Activated CD8-positive, alpha-beta memory T cell treated with anti-CD3 and anti-CD28 coated beads, Interleukin-2, amount 50 U/mL, for 24 hours (primary cell): ENCODE measurements around the gene ENO1.

Source experiments
- DNase-seq: peaks from one replicate; pipeline ENCODE4 v3.0.0-alpha.2; 2020; ENCODE audit errors: extremely low read depth

ENO1 gene

DNA sequence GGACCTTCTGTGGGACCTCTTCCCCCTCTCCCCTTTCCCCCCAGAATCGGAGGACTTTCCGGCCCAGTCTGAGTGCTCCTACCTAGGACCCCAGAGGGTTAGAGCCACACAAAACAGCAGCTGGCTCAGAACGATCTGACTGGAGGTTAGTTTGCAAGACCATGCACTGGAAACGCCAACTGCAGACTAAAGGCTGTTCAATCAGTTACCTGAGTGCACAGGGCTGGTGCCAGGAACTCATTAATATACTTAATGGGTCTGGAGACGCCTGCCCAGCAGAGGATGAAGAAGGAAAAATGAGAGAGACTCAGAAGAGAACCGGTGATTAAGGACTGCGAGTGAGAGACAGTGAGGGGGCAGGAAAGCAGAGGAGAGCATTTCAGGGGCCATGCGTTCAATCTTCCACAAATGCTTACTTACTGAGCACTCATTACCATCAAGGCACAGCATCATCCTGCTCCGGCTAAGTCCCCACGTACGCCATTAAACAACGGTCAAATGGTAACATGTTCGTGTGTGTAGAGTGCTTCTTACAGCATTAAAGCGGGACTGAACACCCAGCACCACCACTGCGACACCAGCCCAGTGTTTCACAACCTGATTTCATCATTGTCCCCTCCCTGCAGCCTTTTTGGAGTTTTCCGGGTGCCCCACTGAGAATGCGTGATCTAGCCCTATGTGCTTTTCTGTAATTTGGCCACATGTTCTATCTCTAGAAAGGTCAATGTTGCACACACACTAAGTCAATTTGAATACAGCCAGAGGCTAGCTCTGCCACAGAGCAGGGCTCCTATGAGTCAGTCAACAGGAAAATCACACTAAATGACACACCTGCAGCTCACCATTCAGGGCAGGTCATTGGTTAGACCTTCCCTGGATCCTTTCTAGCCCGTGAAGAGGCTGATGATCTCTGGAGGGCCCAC, 7.6 kb downstream of the ENO1 start:
- DNase-seq: no peak

DNA sequence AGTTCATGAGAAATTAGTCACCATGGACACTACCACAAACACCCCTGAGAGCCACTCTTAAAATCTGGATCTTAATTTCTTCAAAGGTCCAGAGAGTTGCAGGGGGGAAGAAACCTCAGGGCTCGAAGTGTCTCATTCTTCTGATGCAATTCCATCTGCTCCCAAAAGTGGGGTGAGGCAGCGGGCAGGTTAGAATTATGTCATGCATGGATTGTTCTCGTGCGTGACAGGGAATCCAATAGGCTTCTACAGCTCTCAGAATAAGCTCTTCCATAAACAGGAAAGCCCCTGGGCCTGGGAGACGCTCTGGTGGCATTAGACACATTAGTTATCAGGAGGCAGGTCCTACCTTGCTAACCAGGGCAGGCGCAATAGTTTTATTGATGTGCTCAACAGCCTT, 8.4 kb downstream of the ENO1 start:
- DNase-seq: no peak

DNA sequence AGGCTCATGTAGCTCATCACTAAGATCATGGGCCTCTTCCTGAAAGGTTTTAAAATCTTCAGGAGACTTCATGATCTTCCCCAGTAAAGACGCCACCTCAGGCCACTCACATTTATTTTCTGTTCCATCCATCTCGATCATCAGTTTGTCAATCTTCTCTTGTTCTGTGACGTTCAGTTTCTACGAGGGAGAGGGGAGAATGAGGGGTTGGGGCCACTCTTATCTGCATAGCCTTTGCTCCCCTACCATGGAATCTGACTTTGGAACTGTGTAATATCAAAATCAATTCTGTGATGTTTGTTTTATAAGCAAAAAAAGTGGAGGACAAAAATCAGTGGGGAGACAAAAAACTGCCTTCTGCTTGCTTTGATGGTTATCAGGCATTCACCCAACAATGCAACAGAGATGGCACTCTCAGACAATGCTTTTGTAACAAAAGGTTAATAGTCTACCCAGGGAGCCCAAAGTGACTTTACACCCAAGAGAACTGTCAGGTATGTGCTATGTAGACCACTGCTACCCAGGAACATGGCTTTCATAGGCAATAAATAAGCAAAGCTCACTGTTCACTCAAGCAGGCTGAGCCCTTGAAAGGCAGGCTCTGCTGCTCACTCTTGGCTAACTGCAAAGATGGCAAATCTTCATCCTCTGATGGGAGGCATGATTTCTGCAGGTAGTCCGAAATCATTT, 10.5 kb downstream of the ENO1 start:
- no peak for DNase-seq

DNA sequence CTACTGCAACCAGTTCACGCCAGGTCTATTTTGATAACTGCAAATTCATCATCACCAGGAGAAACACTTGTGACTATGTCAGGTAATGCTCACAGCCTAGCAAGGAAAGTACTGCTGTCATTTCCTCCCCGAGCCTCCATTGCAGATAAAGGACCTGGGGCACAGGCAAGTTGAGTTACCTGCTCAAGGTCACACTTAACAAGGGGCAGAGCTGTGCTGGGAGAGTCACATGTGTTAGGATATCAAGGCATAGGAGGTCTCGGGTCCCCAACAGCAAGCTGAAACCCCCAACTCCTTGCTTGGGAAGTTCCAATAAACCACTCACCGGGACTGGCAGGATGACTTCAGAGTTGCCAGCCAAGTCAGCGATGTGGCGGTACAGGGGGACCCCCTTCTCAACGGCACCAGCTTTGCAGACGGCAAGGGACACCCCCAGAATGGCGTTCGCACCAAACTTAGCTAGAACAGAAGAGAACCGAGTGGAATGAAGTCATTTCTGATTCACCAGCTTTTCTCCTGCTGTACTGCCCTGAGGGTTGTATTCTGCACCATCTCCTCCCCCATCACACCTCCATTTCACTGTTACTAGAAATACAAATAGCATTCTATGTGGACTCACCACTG, 11.6 kb downstream of the ENO1 start:
- DNase-seq: no peak

DNA sequence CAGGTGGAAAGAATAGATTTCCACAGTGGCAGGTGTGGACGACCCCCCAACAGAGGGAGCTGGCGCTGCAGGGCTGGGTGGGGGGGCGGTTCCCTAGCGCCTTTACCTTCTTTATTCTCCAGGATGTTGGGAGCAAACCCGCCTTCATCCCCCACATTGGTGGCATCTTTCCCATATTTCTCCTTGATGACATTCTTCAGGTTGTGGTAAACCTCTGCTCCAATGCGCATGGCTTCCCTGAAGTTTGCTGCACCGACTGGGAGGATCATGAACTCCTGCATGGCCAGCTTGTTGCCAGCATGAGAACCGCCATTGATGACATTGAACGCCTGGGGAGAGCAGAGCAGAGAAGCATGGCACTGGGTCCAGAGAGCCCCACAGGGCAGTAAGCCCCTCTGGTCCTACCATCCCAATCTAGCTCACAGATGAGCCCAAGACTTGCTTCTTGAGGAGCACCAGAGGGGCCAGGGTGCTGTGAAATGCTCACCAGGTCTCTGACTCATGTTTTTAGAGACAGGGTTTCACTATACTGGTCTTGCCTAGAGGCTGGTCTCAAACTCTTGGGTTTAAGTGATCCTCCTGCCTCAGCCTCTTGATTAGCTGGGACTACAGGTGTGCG, 12.2 kb downstream of the ENO1 start:
- DNase-seq: no peak

DNA sequence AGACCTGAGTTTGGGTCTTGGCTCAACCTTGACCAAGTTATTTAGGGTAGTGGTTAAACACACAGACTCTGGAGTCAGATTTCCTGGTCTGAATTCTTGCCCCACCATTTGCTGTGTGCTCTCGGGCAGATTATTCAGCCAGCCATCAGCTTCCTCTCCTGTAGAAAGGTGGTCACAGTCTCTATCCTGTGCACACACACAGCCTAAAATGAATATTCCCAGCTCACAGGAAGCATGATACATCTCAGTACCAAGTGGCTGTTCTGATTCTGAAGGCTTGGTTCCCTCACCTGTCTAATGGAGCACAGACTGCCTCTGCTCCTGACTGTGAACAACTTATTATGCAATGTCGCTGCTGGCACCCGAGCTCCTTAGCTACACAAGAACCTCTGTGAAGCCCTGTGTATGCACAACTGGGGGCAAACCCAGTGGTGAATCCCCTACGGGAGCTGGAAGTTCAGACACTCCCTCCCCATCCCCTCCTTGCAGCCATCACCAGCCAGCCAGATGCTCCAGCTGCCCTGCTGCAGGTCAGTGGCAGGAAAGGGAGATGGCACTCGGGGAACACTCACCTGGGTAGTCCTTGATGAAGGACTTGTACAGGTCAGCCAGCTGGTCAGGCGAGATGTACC, 13.7 kb downstream of the ENO1 start:
- DNase-seq: no peak

DNA sequence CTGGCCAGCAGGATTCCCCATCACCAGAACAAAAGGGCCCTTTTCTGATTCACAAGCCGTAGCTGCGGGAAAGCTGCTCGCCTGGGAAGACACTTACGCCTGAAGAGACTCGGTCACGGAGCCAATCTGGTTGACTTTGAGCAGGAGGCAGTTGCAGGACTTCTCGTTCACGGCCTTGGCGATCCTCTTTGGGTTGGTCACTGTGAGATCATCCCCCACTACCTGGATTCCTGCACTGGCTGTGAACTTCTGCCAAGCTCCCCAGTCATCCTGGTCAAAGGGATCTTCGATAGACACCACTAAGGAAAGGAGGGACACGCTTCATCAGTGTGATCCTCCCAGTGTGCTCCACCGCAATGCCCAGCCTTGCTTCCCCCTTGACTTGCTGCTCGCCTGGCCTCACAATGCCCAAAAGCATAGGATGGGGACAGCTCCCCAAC, 14.7 kb downstream of the ENO1 start:
- DNase-seq: no peak

DNA sequence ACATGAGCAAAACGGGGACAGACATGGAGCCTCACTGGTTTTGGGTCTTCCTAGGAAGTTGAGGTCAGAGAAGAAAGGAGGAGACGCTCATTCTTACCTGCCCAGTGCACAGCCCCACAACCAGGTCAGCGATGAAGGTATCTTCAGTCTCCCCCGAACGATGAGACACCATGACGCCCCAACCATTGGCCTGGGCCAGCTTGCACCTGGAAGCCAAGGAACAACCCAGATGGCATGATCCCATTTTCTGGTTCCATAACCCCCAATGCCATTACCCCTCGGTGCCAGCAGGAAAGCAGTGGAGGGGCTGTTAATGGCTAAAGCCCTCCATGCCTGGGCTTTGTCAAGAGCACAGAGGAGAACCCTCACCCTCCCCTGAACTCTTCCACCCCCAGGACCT, 15.3 kb downstream of the ENO1 start:
- no peak for DNase-seq

DNA sequence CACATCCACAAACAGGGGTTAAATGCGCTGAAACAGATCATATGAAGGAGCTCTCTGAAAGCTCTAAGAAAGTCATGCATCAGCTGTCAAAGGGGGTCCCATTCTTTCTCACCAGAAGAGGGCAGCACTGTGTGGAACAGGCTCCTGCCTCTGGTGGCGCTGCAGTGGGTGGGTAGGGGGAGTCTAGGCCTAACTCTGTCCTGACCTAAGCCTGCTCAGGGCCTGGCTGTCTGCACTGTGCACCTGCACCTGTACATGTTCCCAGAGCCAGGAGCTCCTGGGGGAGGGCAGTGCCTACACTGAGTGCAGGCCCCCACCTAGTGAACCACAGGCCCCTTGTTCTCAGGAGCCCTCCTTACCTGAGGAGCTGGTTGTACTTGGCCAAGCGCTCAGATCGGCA, 16.0 kb downstream of the ENO1 start:
- no peak for DNase-seq

DNA sequence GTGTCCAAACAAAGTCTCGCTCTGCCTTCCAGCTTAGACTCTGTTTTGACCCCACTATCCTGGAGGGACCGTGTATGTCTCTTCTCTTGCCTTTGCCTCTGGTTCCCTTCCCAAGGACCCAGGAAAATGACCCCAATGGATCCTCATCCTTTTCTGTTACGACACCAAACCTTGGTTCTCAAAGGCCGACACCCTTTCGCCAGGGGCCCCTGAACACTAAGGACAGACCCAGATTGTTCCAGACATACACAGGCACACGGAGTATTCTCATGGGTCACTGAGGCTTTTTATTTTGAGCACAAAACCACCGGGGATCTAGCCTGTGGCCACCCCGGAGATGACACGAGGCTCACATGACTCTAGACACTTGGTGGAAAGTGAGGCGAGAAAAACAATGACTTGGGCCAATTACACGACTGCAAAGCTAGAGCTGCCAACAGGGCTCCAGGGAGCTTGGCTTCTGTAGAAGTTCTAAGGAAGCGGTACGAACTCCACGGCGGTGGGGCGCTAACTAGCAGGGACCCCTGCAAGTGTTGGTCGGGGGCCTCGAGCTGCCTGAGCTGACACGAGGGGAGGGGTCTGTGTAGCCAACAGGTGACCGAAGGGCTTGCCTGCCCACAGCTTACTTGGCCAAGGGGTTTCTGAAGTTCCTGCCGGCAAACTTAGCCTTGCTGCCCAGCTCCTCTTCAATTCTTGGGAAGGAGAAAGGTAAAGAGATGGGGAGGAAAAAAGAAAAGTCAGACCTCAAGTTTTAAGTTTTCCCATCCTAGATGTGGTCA, 17.6 kb downstream of the ENO1 start:
- no peak for DNase-seq

GRCh38 chr1:8858888-8859706, 19.4 kb downstream of the ENO1 start:
- DNase-seq: no peak

DNA sequence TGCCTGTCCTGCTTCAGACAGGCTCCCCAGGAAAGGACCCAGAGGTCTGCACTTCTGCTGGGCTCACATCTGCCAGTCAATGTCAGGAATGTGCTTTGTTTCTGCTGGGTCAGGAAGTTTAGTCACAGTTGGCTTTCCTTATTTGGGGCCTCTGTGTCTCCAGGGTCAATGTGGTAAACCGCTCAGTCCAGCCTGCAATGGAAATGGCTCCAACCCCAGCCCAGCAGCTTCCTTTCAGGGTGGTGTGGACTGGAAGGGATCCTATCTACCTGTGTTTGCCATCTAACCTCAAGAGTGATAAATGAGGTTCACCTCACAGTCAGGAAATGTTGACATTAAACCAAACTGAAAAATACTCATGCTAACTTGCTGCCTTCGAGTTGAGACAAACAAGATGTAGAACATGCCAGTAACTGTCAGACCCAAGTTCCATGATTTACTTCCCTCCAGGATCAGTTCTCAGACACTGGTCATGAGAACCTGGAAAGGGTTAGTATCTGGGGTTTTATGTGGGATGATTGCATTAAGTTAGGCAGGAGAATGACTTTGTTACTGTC, 20.3 kb downstream of the ENO1 start:
- DNase-seq: no peak

DNA sequence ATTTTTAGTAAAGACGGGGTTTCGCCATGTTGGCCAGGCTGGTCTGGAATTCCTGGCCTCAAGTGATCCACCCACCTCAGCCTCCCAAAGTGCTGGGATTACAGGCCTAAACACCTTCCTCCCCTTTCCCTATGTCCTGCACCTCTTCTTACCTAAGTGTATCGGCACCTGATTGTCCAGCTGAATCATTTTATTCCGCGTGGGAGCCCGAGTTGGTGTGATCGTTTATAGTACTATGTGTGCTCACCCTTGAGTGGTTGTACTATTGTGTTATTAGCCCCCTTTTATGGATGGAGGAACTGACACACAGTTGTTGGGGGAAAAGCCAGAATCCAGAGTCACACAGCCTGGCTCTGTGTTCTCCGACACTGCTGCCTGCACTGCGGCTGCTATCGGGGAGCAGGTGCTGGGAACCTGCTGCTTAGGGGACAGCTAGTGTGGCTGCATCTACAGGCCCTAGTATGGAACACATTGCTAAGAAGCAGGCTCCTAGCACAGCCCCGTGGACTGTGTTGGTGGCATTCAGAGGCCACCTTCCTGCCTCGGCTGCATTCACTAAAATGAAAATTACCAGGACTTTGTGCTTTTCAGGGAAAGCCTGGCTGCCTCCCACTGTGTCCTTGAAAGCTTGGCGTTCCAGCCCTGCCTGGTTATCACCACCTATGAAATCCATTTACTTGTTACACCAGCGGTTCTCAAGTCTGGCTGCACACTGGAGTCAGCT, 21.6 kb downstream of the ENO1 start:
- DNase-seq: no peak

DNA sequence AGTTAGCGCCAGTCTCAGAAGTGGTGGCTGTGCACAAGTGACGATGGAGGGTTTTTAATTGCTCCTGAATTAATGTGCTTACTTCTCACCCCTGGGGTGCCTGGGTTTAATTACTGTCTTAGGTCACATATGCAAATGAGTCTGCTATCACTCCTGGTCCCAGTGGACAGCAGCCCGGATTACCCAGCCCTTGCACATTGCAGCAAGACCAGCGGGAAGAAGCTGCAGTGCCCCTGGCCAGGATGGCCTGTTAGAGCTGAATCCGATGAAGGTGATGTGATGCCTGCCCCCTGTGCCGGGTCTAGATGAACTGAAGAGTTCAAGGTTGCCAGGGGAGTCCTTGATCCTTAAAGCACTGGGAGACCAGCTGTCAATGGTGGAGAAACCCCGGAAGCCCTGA, 24.2 kb downstream of the ENO1 start:
- no peak for DNase-seq

- no peak for DNase-seq
These were observed 27.4 kb downstream of the ENO1 start for GRCh38 chr1:8851060-8851459.

DNA sequence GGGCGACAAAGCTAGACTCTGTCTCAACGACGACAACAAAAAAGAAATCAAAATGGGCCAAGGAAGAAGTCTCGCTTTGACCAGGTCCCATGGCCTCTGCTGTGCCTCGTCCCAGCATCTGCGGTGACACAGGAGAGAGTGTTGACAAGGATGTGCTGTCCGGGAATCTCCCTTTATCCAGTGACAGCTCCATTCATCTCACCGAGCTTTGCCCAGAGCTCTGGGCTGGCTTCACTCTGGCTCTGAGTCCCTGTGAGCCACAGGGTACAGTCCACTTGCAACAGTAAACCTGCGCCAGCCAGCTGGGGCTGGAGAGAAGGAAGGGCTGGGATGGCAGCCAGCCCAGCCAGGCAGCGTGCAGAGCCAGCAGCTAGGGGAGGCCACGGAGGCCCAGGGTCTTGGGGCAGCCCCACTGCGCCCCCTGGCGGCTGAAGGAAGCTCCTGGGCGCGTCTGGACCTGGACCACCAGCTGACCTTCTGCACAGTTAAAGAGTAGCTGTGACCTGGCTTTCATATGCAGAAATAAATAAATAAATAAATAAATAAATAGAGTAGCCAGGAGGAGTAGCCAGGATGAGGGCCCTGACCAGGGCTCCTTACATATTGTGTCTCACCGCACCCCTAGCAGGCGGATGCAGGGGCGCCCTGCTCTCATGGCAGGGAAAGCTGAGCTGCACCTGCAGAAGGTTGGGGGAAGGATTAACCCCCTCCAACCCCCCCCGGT, 29.7 kb downstream of the ENO1 start:
- no peak for DNase-seq

DNA sequence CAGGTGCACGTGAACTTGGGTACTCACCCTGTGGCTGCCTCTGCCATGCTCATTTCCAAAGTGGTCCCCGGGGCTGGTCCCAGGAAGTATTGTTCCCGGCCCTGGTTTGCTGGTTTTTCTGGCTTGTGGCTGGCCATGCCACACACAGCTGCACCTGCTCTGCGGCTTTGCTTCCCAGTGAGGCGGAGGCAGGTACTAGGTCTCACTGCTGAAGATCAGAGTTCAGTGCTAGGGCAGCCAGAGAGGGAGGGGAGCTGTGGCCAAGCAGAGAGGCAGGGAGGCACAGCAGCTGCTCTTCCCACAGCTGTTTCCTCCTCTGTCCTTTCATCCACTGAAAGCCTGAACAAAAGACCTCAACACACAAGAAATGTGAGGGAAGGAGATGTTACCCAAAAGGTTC, 30.5 kb downstream of the ENO1 start:
- no peak for DNase-seq

DNA sequence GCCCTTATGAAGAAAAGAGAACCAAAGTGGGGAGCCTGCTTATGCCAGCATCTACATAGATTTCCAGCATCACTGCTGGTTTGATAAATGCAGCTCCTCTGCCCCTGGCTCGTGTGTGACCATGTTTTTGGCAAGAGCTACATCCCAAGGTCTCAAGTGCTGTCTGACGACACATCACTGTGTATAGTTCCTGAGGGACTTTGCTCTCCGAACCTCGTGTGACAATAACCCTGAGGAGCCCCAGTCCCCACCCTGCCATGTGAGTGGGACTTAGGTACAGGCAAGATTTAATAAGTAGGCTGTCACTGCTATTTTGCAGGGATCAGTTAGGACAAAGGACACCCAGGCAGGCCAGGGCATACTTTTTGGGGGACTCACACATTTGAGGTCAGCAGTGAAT, 32.2 kb downstream of the ENO1 start:
- DNase-seq: no peak
